Uterus (tissue), 2 donors: ENCODE results near the gene TTC7B.

Experiments used
- CTCF ChIP-seq, 4 experiments: fragments of 200-600 bp in 2 of 4; fragments of 450-650 bp in 2 of 4; sonication (generic) in 2 of 4; IDR thresholded peaks; one replicate each; pipeline ENCODE4 v1.5.1; 2016 to 2019; ENCODE audit warnings: antibody characterized with exemption in 4 of 4, mild to moderate bottlenecking in 2 of 4, moderate library complexity in 1 of 4
- POLR2A ChIP-seq, 2 donors: fragments of 450-650 bp; IDR thresholded peaks; one replicate each; pipeline ENCODE4 v1.6.1; 2016; ENCODE audit warnings: antibody characterized with exemption in 2 of 2, mild to moderate bottlenecking in 1 of 2, moderate library complexity in 1 of 2

DNA sequence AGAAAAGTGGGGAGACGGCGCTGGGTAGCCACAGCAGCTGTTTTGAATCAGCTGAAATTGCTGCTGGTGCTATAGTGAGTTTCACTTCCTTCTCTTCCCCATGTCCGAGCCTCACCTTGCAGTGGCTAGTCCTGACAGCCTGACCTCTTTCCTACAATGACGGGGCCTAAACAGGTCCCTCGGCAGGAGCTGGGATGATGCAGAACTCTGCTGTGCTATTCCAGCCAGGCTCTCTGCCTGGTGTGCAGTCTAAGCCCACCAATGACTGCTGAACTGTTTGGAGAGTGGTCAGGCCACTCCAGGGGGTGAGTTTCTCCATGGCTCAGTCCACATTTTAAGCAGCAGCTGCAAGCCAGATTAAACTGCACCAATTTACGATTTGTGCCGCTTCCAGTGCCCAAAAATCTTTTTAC is 207.3 kb downstream of the TTC7B start:
- TF ChIP-seq CTCF (IDR thresholded peaks at IDR 0.05) (no peak), POLR2A (IDR thresholded peaks at IDR 0.05) (no peak)
